Activated CD8-positive, alpha-beta memory T cell treated with anti-CD3 and anti-CD28 coated beads, Interleukin-2, amount 50 U/mL, for 1 hour (primary cell): ENCODE results near the gene NCR3LG1.

Experiments used
- DNase-seq: peaks from one replicate; pipeline ENCODE4 v3.0.0-alpha.2; 2020; ENCODE audit errors: extremely low read depth

The NCR3LG1 gene

DNA sequence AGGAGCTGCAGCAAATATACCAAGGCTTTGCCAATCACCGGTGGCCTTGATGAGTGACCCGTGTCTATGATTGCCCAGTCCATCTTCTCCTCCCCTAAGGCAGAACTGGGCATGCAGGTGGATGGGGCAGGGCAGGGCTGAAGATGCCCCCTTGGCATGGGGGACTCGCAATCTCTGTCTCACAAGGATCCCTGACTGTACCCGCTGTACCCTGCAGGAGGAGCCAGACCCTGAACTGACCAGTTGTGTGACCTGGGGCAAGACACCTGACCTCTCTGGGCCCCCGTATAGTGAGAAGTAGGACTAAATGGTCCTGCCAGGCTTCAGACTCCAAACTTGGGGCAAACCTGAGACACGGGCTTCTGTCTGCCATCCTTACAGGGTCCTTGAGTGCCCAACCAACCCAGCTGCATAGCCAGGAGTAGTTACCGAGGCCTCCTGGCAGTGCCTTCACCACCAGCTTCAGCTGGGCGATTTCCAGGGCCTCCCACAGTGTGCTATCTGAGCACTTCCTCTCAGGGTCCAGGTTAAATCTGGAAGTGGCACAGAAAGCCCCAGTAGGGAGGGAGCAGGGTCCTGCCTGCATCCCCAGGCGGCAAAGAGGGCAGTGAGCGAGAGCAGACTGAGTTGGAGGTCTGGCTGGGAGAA is 43.3 kb downstream of the NCR3LG1 start:
- no peak for DNase-seq

DNA sequence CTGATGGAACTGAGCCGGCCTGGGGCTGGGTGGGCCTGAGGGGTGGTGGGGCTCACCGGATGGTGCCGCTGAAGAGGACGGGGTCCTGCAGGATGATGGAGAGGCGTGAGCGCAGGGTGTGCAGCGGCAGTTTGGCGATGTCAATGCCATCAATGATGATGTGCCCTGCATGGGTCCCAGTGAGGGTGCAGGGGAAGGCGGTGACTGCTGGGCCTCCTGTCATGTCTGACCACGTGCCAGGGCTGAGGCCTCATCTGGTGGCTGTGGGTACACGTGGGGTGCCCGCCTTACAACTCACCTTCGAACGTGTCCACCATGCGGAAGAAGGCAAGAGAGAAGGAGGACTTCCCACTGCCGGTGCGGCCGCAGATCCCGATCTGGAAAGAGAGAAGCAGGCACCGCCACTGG is 44.0 kb downstream of the NCR3LG1 start:
- DNase-seq = no peak

DNA sequence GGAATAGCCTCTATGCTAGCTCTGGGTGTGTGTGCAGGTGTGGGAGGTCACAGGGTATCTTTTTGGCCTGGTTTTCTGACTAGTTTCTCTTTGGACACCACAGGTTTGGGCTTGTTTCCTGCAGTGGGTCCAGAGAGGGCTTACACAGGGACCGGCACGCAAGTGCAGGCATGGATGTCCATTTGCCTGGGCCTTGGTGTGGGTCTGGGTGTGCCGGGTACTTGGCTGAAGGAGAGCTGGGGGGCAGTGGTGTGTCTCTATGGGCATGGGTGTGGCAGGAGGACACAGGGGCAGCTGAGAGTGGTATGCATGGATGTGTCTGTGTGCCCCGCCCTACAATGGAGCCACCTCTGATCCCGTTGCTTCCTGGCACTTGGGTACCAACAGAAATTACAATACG is 44.4 kb downstream of the NCR3LG1 start:
- no peak for DNase-seq

DNA sequence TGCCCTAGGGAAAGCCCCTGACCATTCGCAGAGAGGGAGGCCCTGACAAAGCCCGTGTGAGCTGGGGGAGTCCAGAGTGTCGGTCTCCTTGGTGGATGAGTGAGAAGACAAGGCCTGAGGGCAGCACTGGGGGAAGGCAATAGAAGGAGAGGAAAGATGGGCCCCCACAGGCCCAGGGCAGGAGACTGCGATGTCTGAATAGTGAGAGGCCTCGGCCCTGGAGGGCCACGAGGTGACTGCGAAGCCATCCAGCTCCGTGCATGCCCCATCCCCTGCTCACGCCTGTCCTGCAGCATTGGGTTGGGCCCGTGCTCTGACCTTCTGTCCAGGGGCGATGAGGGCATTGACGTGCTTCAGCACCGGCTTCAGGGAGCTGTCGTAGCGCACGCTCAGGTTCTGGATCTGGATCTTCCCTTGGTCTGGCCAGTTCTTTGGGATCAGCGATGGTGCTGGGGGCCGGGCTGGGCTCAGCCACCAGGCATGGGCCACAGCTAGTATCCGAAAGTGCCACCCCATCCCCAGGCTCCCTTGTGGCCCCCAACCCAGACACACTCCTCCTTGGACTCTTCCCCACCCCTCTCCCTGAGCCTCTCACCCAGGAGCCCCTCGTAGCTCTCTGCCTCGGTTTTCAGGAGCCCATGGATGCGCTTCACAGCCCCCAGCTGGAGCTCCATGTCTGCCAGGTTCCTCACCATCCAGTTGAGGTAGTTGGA is 45.2 kb downstream of the NCR3LG1 start:
- no peak for DNase-seq

DNA sequence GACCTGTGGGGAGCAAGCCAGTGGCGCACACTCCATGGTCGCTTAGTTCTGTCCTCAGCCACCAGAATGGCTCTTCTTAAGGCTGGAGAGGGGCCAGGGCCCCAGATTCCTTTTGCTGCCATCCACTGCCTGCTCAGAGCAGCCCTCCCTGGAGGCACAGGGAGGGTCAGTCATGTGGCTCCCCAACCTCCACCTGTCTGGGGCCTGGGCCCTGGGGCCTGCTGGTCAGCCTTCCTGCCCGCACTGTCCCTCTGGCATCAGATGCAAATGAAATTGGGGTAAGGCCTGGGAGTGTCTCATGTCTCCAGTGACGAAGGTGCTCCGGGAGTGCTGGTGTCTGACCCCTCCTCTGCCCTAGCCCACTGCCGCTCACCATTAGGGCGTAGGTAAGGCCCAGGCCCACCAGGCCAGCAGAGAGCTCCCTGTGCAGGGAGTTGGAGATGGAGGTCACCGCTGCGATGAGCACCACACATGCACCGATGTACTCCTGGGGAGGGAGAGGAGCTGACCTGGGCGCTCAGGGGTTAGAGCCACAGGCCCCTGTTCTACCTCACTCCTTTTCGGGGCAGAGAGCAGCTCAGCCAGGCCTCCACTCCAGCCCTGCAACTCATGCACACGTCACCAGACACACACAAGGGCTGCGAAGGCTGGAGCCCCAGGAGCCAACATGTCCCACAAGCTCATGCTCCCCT is 45.9 kb downstream of the NCR3LG1 start:
- DNase-seq = no peak

DNA sequence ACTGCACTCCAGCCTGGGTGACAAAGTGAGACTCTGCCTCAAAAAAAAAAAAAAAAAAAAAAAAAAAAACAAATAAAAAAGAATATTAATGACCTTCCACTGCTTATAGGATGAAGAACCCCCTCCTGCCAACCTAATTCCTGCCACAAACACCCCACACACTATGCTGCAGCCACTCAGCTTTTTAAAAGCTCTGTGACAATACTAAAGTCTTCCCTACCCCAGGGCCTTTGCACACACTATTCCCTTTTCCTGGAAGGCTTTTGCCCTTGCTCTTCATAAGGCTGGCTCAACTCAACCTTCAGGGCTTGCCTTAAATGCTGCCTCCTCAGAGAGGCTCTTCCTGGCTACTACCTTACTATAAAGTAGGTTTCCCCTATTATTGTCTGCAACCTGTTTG is 47.6 kb downstream of the NCR3LG1 start:
- no peak for DNase-seq

DNA sequence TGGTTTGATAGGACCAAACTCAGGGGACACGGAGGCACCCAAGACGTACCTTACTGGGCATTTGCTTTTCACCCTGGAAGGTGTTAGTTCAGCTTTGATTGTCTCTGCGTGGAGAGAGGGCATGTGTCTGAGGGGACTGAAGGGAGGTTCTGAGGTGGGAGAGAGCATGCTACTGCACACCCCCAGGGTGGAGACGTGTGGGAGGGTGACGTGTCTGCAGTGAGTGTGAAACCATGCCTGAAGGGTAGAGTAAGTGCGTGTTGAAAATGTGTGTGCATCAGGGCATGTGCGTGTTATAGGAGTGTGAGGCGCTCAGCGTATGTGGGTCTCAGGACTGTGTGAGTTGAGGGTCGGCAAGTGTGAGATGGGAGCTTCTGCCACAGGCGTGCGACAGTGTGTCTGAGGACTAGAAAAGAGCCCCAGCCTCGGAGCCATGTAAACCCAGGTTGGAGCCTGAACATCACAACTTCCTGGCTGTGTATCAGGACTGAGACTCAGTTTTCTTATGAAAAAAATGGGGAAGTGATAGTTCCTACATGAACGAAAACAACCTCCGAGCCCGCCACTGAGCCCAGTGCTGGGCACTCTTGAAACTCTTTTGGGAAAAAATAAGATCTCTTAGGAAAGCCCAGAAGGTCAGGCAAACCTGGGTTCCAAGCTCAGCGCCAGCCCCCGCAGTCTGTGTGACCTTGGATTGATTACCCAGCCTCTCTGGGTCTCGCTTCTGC is 48.6 kb downstream of the NCR3LG1 start:
- DNase-seq = no peak

DNA sequence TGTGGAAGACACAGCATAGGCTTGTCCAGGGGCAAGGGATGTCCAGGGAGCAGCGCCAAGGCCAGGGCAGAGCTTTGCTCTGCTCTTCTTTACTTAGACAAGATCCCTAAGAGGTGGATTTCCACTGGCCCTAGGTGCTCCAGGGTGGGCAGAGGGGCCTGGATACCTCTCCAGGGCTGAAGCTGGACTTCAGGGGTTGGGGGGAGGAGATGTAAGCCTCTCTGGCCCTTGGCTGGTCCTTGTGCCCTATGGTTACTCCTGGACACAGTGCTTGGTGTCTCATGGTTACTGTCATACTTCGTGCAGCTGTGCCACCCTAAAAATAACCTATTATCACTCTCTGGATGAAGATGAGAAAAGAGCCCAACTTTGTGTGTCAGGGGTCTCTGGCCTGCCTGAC is 49.7 kb downstream of the NCR3LG1 start:
- DNase-seq = no peak

DNA sequence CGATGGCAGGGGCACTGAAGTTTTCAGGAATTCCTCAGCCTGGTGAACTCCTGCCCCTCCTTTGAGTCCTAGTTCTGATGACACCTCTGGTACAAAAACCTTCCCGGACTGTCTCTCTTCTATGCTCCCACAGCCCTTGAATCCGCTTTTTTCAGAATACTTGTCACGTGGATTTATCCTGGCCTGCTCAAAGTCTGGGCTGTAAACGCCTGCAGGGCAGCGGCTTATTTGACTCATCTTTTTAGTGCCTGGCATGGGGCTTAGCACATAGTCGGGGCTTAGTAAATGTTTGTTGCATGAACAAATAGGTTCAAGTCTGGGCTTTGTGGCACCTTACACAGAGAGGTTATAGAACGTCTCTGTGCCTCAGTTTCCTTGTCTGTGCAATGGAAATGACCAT is 50.2 kb downstream of the NCR3LG1 start:
- no peak for DNase-seq

DNA sequence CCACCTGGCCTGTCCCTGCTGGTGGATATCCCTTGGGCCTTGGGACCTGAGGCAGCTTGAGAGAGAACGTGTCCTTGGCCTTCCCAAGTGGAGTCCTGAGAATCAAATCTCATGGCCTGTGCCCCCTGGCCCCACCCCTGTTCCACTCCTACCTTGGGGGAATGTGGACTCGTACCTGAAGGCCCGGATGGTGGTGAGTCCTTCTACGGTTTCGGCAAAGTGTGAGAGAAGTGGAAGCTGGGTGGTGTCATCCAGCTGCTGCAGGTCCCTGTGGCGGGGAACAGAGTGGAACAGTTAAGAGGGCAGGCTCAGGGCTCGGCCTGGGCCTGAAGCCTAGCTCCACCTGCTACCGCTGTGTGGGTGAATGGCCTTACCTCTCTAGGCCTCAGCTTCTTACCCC is 50.9 kb downstream of the NCR3LG1 start:
- DNase-seq = no peak

DNA sequence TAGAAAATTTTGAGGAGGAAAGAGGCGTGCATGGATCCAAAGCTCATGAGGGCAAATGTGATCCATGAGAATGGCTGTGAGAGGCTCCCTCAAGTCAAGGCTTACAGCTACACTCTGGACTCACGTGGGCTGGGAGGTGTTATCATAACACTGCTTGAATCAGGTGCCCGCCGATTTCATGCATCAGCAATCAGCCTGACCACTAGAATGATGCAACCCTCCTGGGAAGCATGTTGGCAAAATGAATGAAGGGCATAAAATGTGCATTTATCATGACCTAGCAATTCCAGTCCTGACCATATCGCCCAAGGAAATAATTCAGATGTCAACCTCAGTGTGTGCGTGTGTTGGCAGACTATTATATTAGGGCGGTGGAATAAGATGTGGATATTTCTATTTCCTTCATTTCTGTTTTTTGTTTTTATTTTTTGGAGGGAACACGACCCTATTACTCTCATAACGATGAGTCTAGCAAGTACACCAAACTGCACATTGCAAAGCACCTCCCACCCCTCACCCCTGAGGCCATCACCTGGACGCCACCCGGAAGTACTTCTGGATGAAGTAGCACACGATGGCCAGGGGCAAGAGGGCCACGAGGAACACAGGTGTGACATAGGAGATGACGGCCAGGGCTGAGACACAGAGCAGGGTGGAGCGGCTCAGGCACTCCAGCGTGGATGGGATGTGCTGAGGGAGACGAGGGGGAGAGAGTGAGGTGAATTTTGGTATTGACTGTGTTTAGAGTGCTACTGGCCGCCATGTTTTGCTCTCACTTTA is 52.6 kb downstream of the NCR3LG1 start:
- no peak for DNase-seq

DNA sequence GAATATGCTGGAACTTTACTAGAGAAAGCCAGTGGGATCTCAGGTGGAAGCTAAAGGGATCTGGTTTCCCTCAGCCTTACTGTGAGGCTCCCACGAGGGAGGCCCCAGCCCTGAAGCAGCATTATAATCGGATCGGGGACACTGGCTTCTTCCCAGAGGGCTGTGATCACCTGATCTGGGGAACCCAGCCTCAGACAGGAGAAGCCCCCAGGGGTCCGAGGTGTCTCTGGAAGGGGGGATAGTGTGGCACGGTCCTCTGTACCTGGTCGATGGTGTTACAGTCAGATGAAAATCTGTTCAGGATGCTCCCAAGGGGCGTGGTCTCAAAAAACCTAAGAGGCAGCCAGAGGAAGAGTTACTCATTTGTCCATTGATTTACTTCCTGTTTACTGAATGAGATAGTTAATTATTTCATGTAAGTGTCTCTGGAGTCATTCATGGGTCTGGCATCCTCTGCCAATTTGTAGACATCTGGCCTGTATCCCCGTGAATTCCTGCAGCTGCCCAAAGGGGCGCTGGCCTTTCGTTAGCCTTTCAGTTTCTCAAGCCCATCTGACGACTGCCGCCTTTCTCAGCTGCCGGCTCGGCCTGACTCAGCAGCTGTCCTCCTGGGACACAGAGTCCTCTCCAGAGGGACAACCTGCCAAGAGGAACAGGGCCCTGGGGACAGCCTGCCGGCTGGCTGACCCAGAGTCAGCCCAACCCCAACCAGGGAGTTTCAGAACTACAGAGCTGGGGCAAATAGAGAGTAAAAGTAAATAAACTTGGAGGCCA is 53.8 kb downstream of the NCR3LG1 start:
- no peak for DNase-seq

DNA sequence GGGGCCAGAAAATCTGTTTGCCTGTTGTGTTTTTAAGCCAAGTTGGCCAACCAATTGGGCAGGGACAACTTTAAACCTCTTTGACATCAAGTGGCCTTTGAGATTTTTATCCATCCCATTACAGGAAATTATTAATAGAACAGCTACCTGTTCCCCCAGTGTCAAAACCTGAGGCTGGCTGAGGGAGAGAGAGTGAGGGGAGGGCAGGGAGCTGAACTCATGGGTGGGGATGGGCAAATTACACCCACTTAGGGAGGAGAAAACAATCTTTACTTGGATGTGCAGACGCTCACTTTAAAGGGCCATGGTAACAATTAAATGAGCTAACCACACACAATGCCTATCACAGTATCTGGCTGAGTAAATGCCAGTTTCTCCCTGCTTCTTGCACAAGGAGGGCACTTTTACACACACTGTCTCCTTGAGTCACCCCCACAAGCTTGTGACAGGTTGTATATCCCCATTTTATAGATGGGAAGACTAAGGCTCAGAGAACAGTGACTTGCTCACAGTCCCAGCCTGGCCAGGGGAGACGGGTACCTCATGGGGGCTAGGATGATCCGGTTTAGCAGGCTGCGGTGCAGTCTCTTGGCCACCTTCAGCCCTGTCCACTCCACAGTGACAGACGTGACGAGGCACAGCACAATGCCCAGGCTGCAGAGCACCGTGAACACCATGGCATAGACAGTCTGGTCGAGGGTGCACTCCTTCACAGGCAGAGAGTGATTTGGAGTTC is 54.6 kb downstream of the NCR3LG1 start:
- no peak for DNase-seq

DNA sequence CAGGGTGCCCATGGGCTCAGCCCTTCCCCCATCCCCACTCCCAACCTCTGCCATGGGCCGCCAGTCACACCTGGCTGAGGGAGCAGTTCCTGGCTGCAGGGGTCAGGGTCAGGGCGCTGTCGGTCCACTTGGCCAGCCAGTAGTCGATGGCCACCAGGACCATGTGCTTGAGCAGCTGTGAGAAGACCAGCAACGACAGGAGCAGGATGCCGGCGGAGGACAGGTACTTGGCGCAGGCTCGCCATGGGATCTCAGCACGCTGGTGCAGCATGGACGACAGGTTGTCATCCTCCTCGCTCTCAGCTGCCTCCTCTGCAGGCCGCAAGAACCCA is 55.2 kb downstream of the NCR3LG1 start:
- no peak for DNase-seq

DNA sequence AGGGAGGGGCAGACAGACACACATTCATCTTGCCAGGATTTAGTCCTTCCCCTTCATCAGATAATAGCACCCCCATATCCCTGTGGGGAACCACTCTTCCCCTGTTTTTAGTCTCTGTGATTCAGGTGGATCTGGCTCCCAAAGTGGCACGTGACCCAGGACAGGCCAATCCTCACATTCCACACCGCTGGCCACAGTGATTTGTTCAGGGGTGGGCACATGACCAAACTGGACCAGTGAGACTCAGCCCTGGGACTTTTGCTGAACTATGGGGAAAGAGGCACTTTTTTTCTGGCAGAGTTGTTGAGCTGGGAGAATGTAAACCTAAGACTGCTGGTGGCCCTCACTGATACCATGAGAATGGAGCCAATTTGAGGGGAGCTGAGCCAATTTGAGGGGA is 56.0 kb downstream of the NCR3LG1 start:
- DNase-seq = no peak

DNA sequence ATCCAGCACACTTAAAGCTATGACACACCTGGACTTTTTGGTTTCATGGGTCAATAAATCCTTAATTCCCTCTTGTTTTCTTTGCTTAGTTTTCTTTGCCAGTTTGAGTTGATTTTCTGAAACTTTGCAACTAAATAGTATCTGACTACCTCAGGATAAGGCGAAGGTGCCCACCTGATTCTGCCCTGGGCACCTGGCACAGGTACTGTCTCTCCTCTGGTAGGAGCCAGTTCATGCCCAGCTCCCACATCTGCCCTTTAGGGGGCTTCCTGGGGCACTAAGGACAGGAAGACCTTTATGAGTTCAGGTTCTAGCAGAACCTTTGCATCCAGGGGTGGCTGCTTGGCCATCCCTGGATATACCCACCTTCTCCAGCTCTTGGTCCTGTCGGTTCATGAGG is 56.4 kb downstream of the NCR3LG1 start:
- DNase-seq = no peak

DNA sequence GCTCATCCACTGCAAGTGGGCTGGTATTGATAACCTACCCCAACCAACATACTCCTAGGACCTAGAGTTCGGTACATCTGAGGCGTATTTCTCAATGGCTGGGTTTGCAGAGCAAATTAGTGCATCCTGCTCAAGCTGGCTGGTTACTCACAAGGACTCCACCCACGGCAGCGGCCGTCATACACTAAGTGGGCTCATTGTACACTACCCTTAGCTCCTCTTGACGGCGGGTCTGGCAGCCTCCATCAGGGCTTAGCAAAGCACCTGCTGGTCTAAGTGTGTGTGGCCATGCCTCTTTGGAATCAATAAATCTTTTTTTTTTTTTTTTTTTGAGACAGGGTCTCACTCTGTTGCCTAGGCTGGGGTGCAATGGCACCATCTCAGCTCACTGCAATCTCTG is 57.0 kb downstream of the NCR3LG1 start:
- no peak for DNase-seq

DNA sequence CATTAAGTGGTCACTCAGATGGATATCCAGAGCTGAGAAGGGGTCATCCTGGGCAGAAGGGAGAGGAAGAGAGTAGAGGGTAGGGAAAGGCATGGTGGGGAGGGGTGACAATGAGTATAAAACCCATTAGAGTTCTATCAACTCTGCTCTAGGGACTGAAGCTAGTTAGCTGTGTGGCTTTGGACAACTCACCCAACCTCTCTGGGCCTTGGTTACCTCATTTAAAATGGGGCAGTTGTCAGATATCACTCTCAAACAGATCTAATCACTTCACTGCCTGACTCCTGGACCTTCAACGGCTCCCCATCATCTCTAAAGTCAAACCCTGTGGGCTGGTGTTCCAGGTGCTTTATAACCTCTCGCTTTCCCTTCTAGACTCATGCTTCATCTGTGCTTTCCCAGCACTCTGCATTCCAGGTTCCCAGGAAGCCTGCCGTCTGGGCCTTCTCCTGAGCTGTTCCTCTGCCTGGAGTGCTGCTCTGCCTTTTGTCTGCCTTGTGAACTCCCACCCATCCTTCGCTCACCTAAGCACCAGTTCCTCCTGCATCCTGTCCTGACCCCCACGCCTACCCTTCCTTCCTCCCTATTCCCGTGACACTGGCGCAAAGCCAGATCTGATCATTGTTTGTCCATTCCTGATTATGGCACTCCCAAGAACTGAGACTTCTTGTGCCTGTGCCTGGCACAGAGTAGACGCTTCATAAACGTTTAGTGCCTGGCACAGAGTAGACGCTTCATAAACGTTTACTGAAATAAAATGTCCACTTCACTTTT is 59.2 kb downstream of the NCR3LG1 start:
- no peak for DNase-seq

DNA sequence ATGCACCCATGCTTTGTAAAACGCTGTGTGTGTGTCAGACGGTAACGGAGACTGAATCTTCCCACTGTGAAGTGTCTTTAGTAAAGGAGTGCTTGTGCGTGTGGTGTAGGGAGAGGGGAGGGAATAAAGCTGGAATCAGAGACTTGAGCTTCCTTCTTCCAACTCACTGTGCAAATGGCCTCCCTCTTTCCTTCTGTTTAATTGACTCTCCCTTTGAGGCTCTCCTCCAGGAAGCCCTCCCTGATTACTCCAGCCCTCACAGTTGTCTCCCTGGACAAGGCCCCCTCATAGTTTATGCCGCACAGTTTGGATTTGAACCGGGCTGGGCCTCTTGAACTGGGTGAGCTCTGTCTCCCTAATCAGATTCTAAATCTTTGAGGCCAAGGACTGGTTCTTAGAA is 59.8 kb downstream of the NCR3LG1 start:
- DNase-seq = no peak
